Dermis lymphatic vessel endothelial cell (primary cell): Measurements from ENCODE around the gene MEGF6. TPM values are rescaled to one million over a fixed set of nuclear protein-coding genes. Genes with fewer than 3 reads are reported as not detected.

Experiments used
- total RNA-seq: library from RNA; depleted of rRNA; stranded (reverse); fragments of >200 nt; gene quantifications from 2 replicates; pipeline ENCODE4 v1.2.1, GENCODE V29; 2014

Gene MEGF6
- 84.1 and 129 TPM in 2 replicates for total RNA-seq

GRCh38 chr1:3611170-3612019 is at the start of gene MEGF6:
MEGF6 (minus strand) TSS chr1:3611508; CDS start chr1:3611268, 240 bp downstream.

GRCh38 chr1:3651930-3652547 is 40.7 kb upstream of the MEGF6 start, which contains the start of gene TP73:
TP73 (plus strand) TSS chr1:3652516; CDS start chr1:3682366, 29,850 bp downstream.

GRCh38 chr1:3649342-3650247 is 38.3 kb upstream of the MEGF6 start, which contains the start of gene WRAP73:
WRAP73 (minus strand) TSS chr1:3650103; CDS start chr1:3649999, 104 bp downstream.

GRCh38 chr1:3624200-3625136 is 13.2 kb upstream of the MEGF6 start, which contains the start of gene TPRG1L:
TPRG1L (plus strand) TSS chr1:3625015; CDS start chr1:3625073, 58 bp downstream.

GRCh38 chr1:3453891-3454810 is 157.2 kb downstream of the MEGF6 start, which contains the start of gene ARHGEF16:
ARHGEF16 (plus strand) TSS chr1:3454665; CDS start chr1:3463085, 8,420 bp downstream.

Other genes with a start within 250 kb of the MEGF6 start
- 0.17 and 0.33 TPM in 2 replicates for gene ARHGEF16, start 156.8 kb downstream of the MEGF6 start, total RNA-seq
- gene TPRG1L, start 13.5 kb upstream of the MEGF6 start, total RNA-seq = 32.2 and 37.9 TPM in 2 replicates
- gene WRAP73, start 38.6 kb upstream of the MEGF6 start, total RNA-seq = 13.1 and 16.3 TPM in 2 replicates
- not detected in 2 replicates for gene TP73, start 41.0 kb upstream of the MEGF6 start, total RNA-seq
- gene CCDC27, start 140.9 kb upstream of the MEGF6 start, total RNA-seq = not detected in 2 replicates
- gene SMIM1, start 161.2 kb upstream of the MEGF6 start, total RNA-seq = 0.17 and 0.43 TPM in 2 replicates
- gene LRRC47, start 185.0 kb upstream of the MEGF6 start, total RNA-seq = 22.8 and 28.8 TPM in 2 replicates
- 12.7 and 13.6 TPM in 2 replicates for gene CEP104, start 245.7 kb upstream of the MEGF6 start, total RNA-seq
- gene DFFB, start 246.0 kb upstream of the MEGF6 start, total RNA-seq = 8.6 and 9.3 TPM in 2 replicates